NCI-H2081 treated with DMSO at 0.1 percent for 48 hours (cell line): Measurements from ENCODE around the gene ZSCAN4.

ENCODE experiments used
- DNase-seq: peaks from one replicate; lab custom pipeline; 2025; lab: John Stamatoyannopoulos, UW

The ZSCAN4 gene

GRCh38 chr19:57675881-57676280, 7.1 kb downstream of the ZSCAN4 start:
- DNase-seq: no peak

GRCh38 chr19:57682226-57682766, 13.6 kb downstream of the ZSCAN4 start:
- DNase-seq: no peak

GRCh38 chr19:57686727-57687126, 18.0 kb downstream of the ZSCAN4 start:
- DNase-seq: no peak

GRCh38 chr19:57687363-57688010, 18.8 kb downstream of the ZSCAN4 start:
- no peak for DNase-seq

- DNase-seq: no peak
Observed at GRCh38 chr19:57688011-57688763, 19.5 kb downstream of the ZSCAN4 start.

- no peak for DNase-seq
Observed at GRCh38 chr19:57689750-57690149, 21.0 kb downstream of the ZSCAN4 start.

- no peak for DNase-seq
Observed at GRCh38 chr19:57701625-57702024, 32.9 kb downstream of the ZSCAN4 start.

- DNase-seq: no peak
Observed at GRCh38 chr19:57706346-57706745, 37.6 kb downstream of the ZSCAN4 start.

- no peak for DNase-seq
Observed at GRCh38 chr19:57708641-57709361, 40.1 kb downstream of the ZSCAN4 start, which contains the start of gene ZNF154. TSS of gene ZNF154 (minus strand) at chr19:57709204. CDS start at chr19:57708971, 233 bp downstream.

GRCh38 chr19:57709616-57710015, 40.9 kb downstream of the ZSCAN4 start:
- no peak for DNase-seq

- DNase-seq: no peak
Observed at GRCh38 chr19:57712222-57712621, 43.5 kb downstream of the ZSCAN4 start.

GRCh38 chr19:57719424-57719823, 50.7 kb downstream of the ZSCAN4 start:
- peak; percentile 51 for DNase-seq

- DNase-seq: no peak
Observed at GRCh38 chr19:57719901-57720519, 51.3 kb downstream of the ZSCAN4 start.

- no peak for DNase-seq
Observed at GRCh38 chr19:57720878-57721277, 52.1 kb downstream of the ZSCAN4 start.
